Trophoblast cell (in vitro differentiated cells and primary cell): ENCODE data around the gene TSPAN32.

Experiments
- DNase-seq, 2 donors: peaks; one replicate each; pipeline ENCODE4 v3.0.0-alpha.2; 2016
- H2AFZ ChIP-seq: 2 replicates; pipeline ENCODE4 v1.6.1; 2013; ENCODE audit warnings: low read length, moderate library complexity, mild to moderate bottlenecking; ENCODE audit not compliant: insufficient read depth, poor library complexity
- H2AK5ac ChIP-seq: 2 replicates; pipeline ENCODE4 v1.6.1; 2013; ENCODE audit warnings: mild to moderate bottlenecking, low read length
- H2BK120ac ChIP-seq: 2 replicates; pipeline ENCODE4 v1.6.1; 2013; ENCODE audit warnings: low read length, mild to moderate bottlenecking, moderate library complexity; ENCODE audit not compliant: insufficient read depth, poor library complexity
- H2BK12ac ChIP-seq: 2 replicates; pipeline ENCODE4 v1.6.1; 2013; ENCODE audit warnings: mild to moderate bottlenecking, low read length, moderate library complexity
- H2BK5ac ChIP-seq: 2 replicates; pipeline ENCODE4 v1.6.1; 2013; ENCODE audit warnings: low read length, low read depth, moderate library complexity, mild to moderate bottlenecking; ENCODE audit not compliant: poor library complexity
- H3K14ac ChIP-seq: 2 replicates; pipeline ENCODE4 v1.6.1; 2013; ENCODE audit warnings: mild to moderate bottlenecking, low read length
- H3K18ac ChIP-seq: 2 replicates; pipeline ENCODE4 v1.6.1; 2013; ENCODE audit warnings: mild to moderate bottlenecking, low read length
- H3K23ac ChIP-seq: 2 replicates; pipeline ENCODE4 v1.6.1; 2013; ENCODE audit warnings: low read length
- H3K27ac ChIP-seq: 2 replicates; pipeline ENCODE4 v1.5.1; 2013; ENCODE audit warnings: low read depth, mild to moderate bottlenecking, inconsistent platforms, low read length, moderate library complexity
- H3K27me3 ChIP-seq: 2 replicates; pipeline ENCODE4 v1.6.1; 2013; ENCODE audit warnings: inconsistent platforms, mild to moderate bottlenecking, low read length, moderate library complexity; ENCODE audit not compliant: insufficient read depth
- H3K36me3 ChIP-seq, 2 experiments: 1 replicate in 1 of 2; 2 replicates in 1 of 2; pipeline ENCODE4 v1.6.1; 2013; ENCODE audit warnings: low read length in 2 of 2, mild to moderate bottlenecking in 2 of 2, moderate library complexity in 1 of 2; ENCODE audit not compliant: insufficient read depth in 2 of 2, control insufficient read depth in 1 of 2
- H3K4ac ChIP-seq: 2 replicates; pipeline ENCODE4 v1.6.1; 2013; ENCODE audit warnings: low read depth, mild to moderate bottlenecking, low read length, moderate library complexity
- H3K4me1 ChIP-seq, 2 experiments: 1 replicate in 1 of 2; 2 replicates in 1 of 2; pipeline ENCODE4 v1.6.1; 2013; ENCODE audit warnings: low read length in 2 of 2, mild to moderate bottlenecking in 2 of 2, moderate library complexity in 1 of 2; ENCODE audit not compliant: insufficient read depth in 2 of 2, control insufficient read depth in 1 of 2
- H3K4me2 ChIP-seq: 2 replicates; pipeline ENCODE4 v1.6.1; 2013; ENCODE audit warnings: inconsistent platforms, mild to moderate bottlenecking, low read length, moderate library complexity
- H3K4me3 ChIP-seq: 2 replicates; pipeline ENCODE4 v1.5.1; 2013; ENCODE audit warnings: mild to moderate bottlenecking, low read depth, low read length, inconsistent platforms
- H3K79me1 ChIP-seq: one replicate; pipeline ENCODE4 v1.6.1; 2013; ENCODE audit warnings: low read length
- H3K79me2 ChIP-seq: 2 replicates; pipeline ENCODE4 v1.6.1; 2013; ENCODE audit warnings: low read length, mild to moderate bottlenecking; ENCODE audit not compliant: control insufficient read depth, insufficient read depth, poor library complexity
- H3K9ac ChIP-seq: 2 replicates; pipeline ENCODE4 v1.6.1; 2013; ENCODE audit warnings: mild to moderate bottlenecking, low read length
- H3K9me3 ChIP-seq: 2 replicates; pipeline ENCODE4 v1.6.1; 2013; ENCODE audit warnings: low read depth, mild to moderate bottlenecking, control low read depth, inconsistent platforms, low read length; ENCODE audit not compliant: insufficient read depth
- H4K12ac ChIP-seq: 2 replicates; pipeline ENCODE4 v1.6.1; 2013; ENCODE audit warnings: low read depth, mild to moderate bottlenecking, low read length, moderate library complexity
- H4K8ac ChIP-seq: 2 replicates; pipeline ENCODE4 v1.6.1; 2013; ENCODE audit warnings: low read depth, mild to moderate bottlenecking, low read length, moderate library complexity
- H4K91ac ChIP-seq: one replicate; pipeline ENCODE4 v1.6.1; 2013; ENCODE audit warnings: low read depth, mild to moderate bottlenecking, low read length, moderate library complexity
- WGBS: extraction: QIAGEN DNeasy Blood & Tissue Kit; methylation state at CpG from one replicate; pipeline ENCODE4 v1.1.7; 2013; ENCODE audit warnings: missing lambda C conversion rate; ENCODE audit not compliant: insufficient read length, insufficient coverage; ENCODE audit errors: extremely low coverage; 5-methylcytosine and 5-hydroxymethylcytosine counted together

The TSPAN32 gene

DNA sequence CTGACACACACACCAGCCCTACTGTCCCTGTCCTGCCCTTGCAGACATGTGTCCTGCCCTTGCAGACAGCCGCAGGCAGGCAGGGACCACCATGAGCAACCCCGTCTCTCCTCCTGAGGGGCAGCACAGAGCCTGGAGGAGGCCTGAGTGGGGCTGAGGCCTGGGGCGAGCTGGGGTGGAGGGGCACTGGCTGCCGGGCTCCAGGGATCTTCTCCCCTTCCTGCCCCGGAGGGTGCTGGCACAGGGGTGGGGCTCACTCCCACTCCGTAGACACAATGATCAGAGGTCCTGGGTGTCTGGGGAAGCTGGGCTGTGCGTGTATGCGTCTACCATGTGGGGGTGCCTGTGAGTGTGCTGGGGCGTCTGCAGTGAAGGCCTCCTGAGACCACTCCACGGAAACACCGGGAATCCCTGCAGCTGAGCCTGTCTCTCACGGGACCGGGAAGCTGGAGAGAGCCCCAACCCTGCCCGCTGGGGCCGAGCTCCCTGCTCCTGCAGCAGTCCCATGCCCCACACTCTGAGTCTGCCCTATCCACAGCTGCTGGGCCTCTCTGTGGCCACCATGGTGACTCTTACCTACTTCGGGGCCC lies 588 bp downstream of the TSPAN32 start:
- Histone ChIP-seq H2BK12ac (no peak overlapping the region), H4K91ac (no peak overlapping the region), H2AFZ (no peak overlapping the region), H3K36me3 (no peaks in the 10 kb centered on the region), H4K8ac (no peak overlapping the region), H3K4me2 (no peak overlapping the region), H2BK120ac (no peak overlapping the region), H4K12ac (no peak overlapping the region), H3K14ac (no peak overlapping the region), H3K4me3 (no peak overlapping the region), H3K27ac (no peak overlapping the region), H3K79me1 (no peaks in the 10 kb centered on the region), H3K9ac (no peak overlapping the region), H3K4ac (no peak overlapping the region), H3K18ac (no peak overlapping the region), H2AK5ac (no peak overlapping the region), H3K9me3 (peaks cover 2% of the 10 kb centered on the region), H3K79me2 (no peaks in the 10 kb centered on the region), H3K27me3 (no peaks in the 10 kb centered on the region), H2BK5ac (no peak overlapping the region), H3K4me1 (no peaks in the 10 kb centered on the region), H3K23ac (no peak overlapping the region)
- WGBS = no CpG with 5 or more reads among the region's 16 CpGs
- no peak for DNase-seq

DNA sequence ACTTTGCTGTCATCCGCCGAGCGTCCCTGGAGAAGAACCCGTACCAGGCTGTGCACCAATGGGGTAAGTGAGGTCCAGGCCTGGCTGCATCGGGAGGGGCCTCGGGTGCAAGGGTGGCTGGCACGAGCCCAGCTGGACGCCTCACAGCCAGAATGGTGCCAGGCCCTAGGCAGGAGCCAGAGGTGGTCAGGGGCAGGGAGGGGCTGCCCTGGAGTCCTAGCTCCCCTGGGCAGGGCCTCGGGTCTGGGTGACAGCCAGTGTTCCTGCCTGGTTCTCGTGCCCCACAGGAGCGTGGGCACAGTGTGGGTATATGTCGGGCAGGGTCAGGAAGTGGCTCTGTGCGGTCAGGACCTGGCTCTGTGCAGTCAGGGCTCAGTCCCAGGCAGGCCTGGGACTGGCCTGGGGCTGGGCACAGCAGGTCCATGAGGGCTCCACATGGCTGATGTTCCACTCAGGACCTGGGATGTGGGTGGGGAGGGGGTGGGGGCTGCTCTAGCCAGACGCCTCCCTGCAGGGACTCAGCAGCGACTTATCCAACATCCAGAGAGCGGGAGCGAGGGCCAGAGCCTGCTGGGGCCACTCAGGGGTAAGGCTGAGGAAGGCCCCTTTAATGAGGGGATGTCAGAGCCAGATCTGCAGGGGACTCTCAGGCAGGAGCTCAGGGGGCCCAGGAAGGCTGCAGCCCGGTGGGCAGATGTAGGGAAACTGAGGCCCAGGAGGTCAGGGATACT lies 1.2 kb downstream of the TSPAN32 start:
- no CpG with 5 or more reads among the region's 18 CpGs for WGBS
- H3K14ac ChIP-seq = no peak overlapping the region
- H3K9ac ChIP-seq = no peak overlapping the region
- H3K18ac ChIP-seq = no peak overlapping the region
- H2AK5ac ChIP-seq = no peak overlapping the region
- no peak overlapping the region for H4K91ac ChIP-seq
- H3K36me3 ChIP-seq = no peaks in the 10 kb centered on the region
- H3K27me3 ChIP-seq = no peaks in the 10 kb centered on the region
- H2BK12ac ChIP-seq = no peak overlapping the region
- H4K12ac ChIP-seq = no peak overlapping the region
- no peaks in the 10 kb centered on the region for H3K4me1 ChIP-seq
- no peak overlapping the region for H2BK5ac ChIP-seq
- no peak overlapping the region for H3K4ac ChIP-seq
- peaks cover 2% of the 10 kb centered on the region for H3K9me3 ChIP-seq
- H3K4me3 ChIP-seq = no peak overlapping the region
- H3K79me2 ChIP-seq = no peaks in the 10 kb centered on the region
- H3K27ac ChIP-seq = no peak overlapping the region
- H3K23ac ChIP-seq = no peak overlapping the region
- no peak overlapping the region for H2BK120ac ChIP-seq
- no peak overlapping the region for H3K4me2 ChIP-seq
- DNase-seq = no peak
- no peak overlapping the region for H4K8ac ChIP-seq
- no peaks in the 10 kb centered on the region for H3K79me1 ChIP-seq
- no peak overlapping the region for H2AFZ ChIP-seq

DNA sequence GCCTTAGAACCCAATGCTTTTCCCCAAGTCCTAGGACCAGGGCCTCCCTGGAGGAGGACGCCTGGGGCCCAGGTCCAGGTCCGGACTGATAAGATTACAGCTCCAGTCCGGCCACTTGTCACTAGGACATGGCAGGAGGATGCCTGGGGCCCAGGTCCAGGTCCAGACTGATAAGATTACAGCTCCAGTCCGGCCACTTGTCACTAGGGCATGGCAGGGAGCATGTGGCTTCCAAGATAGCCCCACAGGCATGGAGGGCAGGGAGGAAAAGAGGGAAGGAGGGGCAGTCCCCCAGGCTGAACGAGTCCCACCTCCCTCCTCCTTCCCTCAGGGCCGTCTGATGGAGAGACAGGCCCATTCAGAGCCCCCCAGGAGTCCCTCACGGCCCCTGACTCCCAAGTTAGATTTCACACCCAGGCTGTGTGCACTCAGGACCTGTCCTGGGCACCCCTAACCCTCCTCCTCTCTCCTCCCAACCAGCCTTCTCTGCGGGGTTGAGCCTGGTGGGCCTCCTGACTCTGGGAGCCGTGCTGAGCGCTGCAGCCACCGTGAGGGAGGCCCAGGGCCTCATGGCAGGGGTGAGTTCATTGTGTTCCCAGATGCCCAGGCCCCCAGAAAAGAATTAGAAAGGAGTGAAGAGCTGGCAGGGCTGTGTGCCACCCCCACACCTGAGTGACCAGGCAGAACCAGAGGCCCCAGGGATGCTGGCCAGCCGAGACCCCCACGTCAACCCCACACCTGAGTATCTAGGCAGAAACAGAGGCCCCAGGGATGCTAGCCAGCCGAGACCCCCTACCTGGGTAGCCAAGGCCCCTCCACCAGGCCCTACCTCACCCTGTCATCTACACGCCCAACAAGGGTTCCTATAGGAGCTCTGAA lies 2.1 kb downstream of the TSPAN32 start:
- no peak overlapping the region for H2AFZ ChIP-seq
- H2BK120ac ChIP-seq = no peak overlapping the region
- no peak overlapping the region for H3K23ac ChIP-seq
- H2BK5ac ChIP-seq = no peak overlapping the region
- H3K4me2 ChIP-seq = no peak overlapping the region
- H4K91ac ChIP-seq = no peak overlapping the region
- no peak for DNase-seq
- no peak overlapping the region for H4K12ac ChIP-seq
- H3K79me2 ChIP-seq = no peaks in the 10 kb centered on the region
- no peaks in the 10 kb centered on the region for H3K4me1 ChIP-seq
- H4K8ac ChIP-seq = no peak overlapping the region
- H3K18ac ChIP-seq = no peak overlapping the region
- no peak overlapping the region for H3K9ac ChIP-seq
- no peak overlapping the region for H3K27ac ChIP-seq
- H3K4ac ChIP-seq = no peak overlapping the region
- H3K14ac ChIP-seq = no peak overlapping the region
- no peaks in the 10 kb centered on the region for H3K36me3 ChIP-seq
- no peak overlapping the region for H3K4me3 ChIP-seq
- WGBS = no CpG with 5 or more reads among the region's 15 CpGs
- H3K79me1 ChIP-seq = no peaks in the 10 kb centered on the region
- H3K27me3 ChIP-seq = no peaks in the 10 kb centered on the region
- H2BK12ac ChIP-seq = no peak overlapping the region
- H3K9me3 ChIP-seq = peaks cover 2% of the 10 kb centered on the region
- no peak overlapping the region for H2AK5ac ChIP-seq

DNA sequence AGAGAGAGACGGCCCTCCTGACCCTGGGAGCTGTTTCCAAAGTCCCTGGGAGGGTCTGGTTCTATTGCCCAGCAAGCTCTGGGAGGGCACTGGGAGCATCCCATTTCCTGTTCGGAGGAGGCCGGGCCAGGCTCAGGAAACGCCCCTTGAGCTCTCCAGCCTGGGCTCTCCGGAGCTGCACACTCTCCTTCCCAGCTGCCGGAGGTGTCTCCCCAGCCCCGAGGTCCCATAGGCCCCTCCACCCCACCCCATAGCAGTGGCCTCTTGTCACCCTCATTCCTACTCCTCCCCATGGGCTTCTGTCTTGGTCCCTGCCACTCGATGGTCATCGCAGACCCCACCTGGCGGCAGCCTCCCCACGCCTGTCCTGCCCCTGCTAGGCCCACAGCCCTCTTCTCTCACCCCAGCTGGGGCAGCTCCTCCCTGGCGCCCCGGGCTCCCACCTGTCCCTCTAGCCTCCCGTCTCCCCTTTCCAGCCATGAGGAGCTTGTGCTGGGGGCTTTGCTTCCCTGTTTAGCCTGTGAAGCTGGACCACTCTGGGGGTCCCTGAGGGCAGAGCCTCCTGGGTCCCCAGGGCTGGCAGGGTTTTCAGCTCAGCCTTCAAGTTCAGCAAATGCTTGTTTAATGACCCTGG lies 2.8 kb downstream of the TSPAN32 start:
- H4K91ac ChIP-seq = no peak overlapping the region
- peaks cover 2% of the 10 kb centered on the region for H3K9me3 ChIP-seq
- no peak overlapping the region for H4K8ac ChIP-seq
- no peak overlapping the region for H3K27ac ChIP-seq
- no peaks in the 10 kb centered on the region for H3K36me3 ChIP-seq
- H3K23ac ChIP-seq = no peak overlapping the region
- no peak overlapping the region for H2BK12ac ChIP-seq
- WGBS = no CpG with 5 or more reads among the region's 14 CpGs
- H3K18ac ChIP-seq = no peak overlapping the region
- H3K9ac ChIP-seq = no peak overlapping the region
- H2AFZ ChIP-seq = no peak overlapping the region
- H3K79me1 ChIP-seq = no peaks in the 10 kb centered on the region
- H2AK5ac ChIP-seq = peak overlapping the region; percentile 22
- H2BK5ac ChIP-seq = no peak overlapping the region
- H3K4me3 ChIP-seq = no peak overlapping the region
- no peak overlapping the region for H3K4me2 ChIP-seq
- no peak overlapping the region for H3K14ac ChIP-seq
- H3K79me2 ChIP-seq = no peaks in the 10 kb centered on the region
- no peak for DNase-seq
- H2BK120ac ChIP-seq = no peak overlapping the region
- H4K12ac ChIP-seq = no peak overlapping the region
- H3K27me3 ChIP-seq = no peaks in the 10 kb centered on the region
- H3K4ac ChIP-seq = no peak overlapping the region
- H3K4me1 ChIP-seq = no peaks in the 10 kb centered on the region
